Thyroid gland (tissue), 4 donors: ENCODE results near the gene NUBP2.

Experiments used
- POLR2A ChIP-seq, 2 donors: fragments of 450-650 bp; IDR thresholded peaks; one replicate each; pipeline ENCODE4 v1.6.1; 2017; ENCODE audit warnings: antibody characterized with exemption in 2 of 2, mild to moderate bottlenecking in 2 of 2, moderate library complexity in 1 of 2
- TF ChIP-seq, protein P1 (sequence below), 6 experiments: fragments of 200-600 bp in 3 of 6; fragments of 450-650 bp in 3 of 6; sonication (generic) in 3 of 6; IDR thresholded peaks; one replicate each; pipeline ENCODE4 v1.5.1; 2016 to 2019; ENCODE audit warnings: antibody characterized with exemption in 6 of 6, mild to moderate bottlenecking in 2 of 6, inconsistent platforms in 1 of 6, moderate library complexity in 1 of 6

DNA sequence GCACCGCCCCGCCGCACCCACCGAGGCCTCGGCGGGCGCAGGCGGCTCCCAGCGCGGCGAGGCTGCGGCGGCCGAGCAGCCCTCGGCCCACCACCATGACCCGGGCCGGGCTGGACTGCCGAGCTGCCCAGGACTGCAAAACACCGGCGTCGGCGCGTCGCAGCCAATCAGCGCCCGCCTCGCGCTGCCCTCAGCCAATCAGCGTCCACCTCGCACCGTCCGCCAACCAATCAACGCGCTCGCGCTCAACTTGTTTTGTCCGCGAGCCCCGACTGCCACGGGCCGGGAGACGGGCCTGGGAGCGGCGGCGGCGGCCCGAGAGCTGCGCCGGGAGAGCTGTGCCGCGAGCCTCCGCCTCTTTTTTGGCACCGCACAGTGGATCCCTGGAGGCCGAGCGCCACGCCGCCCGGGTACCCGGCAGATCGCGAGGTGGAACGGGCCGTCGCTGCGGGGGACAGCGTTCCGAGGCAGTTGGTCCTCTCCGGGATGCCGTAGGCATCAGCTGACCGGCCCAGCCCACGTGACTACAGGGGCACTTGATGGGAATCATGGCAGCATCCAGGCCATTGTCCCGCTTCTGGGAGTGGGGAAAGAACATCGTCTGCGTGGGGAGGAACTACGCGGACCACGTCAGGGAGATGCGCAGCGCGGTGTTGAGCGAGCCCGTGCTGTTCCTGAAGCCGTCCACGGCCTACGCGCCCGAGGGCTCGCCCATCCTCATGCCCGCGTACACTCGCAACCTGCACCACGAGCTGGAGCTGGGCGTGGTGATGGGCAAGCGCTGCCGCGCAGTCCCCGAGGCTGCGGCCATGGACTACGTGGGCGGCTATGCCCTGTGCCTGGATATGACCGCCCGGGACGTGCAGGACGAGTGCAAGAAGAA is 44.2 kb downstream of the NUBP2 start, which contains the start of the genes FAHD1 and HAGH:
- TF ChIP-seq, protein P1, sequence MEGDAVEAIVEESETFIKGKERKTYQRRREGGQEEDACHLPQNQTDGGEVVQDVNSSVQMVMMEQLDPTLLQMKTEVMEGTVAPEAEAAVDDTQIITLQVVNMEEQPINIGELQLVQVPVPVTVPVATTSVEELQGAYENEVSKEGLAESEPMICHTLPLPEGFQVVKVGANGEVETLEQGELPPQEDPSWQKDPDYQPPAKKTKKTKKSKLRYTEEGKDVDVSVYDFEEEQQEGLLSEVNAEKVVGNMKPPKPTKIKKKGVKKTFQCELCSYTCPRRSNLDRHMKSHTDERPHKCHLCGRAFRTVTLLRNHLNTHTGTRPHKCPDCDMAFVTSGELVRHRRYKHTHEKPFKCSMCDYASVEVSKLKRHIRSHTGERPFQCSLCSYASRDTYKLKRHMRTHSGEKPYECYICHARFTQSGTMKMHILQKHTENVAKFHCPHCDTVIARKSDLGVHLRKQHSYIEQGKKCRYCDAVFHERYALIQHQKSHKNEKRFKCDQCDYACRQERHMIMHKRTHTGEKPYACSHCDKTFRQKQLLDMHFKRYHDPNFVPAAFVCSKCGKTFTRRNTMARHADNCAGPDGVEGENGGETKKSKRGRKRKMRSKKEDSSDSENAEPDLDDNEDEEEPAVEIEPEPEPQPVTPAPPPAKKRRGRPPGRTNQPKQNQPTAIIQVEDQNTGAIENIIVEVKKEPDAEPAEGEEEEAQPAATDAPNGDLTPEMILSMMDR (IDR thresholded peaks at IDR 0.05) = no peak
- peak in 1 of 2 donors; percentile 60 for TF ChIP-seq POLR2A (IDR thresholded peaks at IDR 0.05)
